Retinal pigment epithelial cell (primary cell): ENCODE data around the gene KRT73.

Experiments
- DNase-seq: peaks from one replicate; pipeline ENCODE4 v3.0.0-alpha.2; 2010; ENCODE audit warnings: low read depth
- H3K4me3 ChIP-seq: 2 replicates; pipeline ENCODE4 v1.5.1; 2011; ENCODE audit warnings: mild to moderate bottlenecking, low read length, control low read depth, moderate library complexity
- TF ChIP-seq, protein P1 (sequence below): conservative IDR thresholded peaks from 2 replicates; pipeline ENCODE4 v1.5.1; 2011; ENCODE audit warnings: low read depth, low read length, control low read depth, inconsistent platforms

The KRT73 gene

GRCh38 chr12:52646613-52647012 is 28.3 kb upstream of the KRT73 start:
- TF ChIP-seq, protein P1, sequence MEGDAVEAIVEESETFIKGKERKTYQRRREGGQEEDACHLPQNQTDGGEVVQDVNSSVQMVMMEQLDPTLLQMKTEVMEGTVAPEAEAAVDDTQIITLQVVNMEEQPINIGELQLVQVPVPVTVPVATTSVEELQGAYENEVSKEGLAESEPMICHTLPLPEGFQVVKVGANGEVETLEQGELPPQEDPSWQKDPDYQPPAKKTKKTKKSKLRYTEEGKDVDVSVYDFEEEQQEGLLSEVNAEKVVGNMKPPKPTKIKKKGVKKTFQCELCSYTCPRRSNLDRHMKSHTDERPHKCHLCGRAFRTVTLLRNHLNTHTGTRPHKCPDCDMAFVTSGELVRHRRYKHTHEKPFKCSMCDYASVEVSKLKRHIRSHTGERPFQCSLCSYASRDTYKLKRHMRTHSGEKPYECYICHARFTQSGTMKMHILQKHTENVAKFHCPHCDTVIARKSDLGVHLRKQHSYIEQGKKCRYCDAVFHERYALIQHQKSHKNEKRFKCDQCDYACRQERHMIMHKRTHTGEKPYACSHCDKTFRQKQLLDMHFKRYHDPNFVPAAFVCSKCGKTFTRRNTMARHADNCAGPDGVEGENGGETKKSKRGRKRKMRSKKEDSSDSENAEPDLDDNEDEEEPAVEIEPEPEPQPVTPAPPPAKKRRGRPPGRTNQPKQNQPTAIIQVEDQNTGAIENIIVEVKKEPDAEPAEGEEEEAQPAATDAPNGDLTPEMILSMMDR: no peak
- DNase-seq: no peak
- no peak overlapping the region for H3K4me3 ChIP-seq

DNA sequence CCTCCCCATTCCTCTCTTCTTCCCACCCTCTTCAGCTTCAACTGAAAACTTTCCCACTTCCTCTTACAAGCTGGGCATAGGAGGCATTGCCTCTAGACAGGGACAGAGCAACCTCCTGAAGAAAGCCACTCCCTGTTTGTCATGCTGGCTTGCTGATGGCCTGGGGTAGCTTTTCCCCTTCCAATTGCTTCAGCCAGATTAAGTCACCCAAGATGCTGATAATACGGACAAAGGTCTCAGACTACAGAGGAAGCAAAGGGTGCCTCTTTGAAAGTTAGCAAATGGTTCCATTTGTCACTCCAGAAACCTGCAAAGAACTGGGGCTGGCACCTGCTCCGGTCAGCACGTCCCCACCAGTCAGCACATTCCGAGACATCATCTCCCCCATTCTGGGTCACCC is 27.6 kb upstream of the KRT73 start:
- no peak overlapping the region for H3K4me3 ChIP-seq
- no peak for DNase-seq
- TF ChIP-seq, protein P1: no peak

DNA sequence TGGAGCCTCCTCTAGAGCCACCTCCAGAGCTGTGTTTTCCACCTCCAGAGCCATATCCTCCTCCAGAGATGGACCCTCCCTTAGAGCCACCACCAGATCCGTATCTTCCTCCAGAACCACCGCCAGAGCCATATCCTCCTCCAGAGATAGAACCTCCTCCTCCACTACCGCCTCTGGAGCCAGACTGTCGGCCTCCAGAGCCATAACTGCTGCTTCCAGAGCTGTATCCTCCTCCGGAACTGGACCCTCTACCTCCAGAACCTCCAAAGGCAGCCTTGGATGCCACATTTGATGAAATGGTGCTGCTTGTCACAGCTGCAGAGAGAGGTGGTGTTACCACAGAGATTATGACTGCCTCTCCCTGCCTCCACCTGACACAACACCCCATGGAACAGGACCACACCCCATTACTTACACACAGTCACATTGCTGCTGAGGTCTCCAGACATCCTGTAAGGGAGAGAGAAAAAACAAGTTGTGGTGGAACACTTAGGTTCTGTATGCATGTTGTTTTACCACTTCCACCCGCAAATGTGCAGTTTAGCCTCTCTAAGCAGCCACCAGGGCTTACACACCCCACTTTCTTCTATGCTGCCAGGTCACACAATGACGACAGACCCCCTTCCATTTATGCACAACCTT is 26.9 kb upstream of the KRT73 start:
- no peak overlapping the region for H3K4me3 ChIP-seq
- DNase-seq: no peak
- TF ChIP-seq, protein P1: no peak

DNA sequence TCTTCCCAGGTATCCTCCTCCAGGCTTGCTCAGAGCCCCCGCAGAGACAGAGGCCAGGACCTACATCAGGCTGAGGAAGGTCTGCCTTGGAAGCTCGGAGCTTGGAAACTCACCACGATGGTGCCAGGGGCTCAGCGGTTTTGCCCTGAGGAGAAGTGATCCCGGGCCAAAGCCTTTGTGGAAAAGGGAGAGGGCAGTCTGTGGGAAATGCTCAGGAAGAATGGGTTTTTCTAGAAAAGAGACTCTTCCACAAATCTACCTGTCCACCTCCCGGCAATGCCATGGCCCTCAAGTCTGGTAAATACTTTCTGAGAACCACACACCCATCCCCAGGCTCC is 25.7 kb upstream of the KRT73 start:
- TF ChIP-seq, protein P1: no peak
- no peak for DNase-seq
- no peak overlapping the region for H3K4me3 ChIP-seq

DNA sequence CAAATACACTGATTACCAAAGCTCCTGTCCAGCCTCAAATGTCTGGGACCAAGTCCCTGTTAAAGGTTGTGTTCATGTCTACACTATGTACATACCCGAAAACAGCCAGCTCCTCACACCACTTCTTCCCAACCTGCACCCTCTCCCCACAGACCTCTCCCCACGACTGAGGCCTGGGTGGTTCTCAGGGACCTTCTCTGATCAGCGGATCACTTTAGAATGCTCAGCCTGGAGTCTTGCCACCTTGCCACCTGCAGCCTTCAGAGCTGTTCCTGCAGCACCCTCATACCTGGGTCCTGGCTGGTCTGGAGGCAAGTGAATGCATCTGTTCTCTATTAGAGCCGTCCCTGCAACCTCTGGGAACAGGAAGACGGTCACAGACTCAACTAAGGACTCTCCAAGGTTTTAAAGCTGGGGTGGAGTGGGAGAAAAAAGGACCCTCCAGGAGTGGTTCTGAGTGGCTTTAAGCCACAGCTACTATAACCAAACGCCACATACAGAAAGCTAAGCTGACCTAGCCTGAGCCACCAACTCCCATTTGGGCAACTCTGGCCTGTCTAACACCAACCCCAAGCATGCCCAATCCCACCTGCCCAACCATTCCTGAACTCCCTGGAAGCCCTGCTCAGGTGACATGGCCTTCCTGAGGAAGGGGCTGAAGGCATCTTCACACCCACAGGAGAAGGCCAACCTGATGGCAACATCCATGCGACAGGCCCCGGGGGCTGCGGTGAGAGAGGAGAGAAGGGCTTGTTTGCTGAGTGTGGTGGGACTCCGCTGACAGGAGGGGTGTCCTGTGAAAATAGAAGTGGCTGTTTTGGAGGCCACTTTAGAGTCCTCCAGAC is 25.1 kb upstream of the KRT73 start:
- TF ChIP-seq, protein P1: no peak
- H3K4me3 ChIP-seq: no peak overlapping the region
- DNase-seq: no peak

DNA sequence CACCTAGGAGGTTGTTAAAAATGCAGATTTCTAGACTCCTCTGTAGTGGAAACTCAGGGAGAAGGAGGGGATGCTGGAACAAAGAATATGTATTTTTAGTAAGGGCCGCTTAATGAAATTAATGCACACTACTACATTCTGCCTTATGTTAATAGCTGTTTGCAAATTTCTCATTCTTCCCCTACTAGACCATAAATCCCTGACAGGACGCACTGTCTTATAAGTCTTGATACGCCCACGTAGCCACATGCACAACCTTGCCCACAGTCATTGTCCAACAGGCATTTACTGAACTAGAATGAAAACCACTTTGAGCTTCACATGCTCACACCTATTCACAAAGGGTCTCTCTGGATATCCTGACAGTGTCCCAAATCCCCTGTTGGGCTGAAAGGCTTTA is 23.1 kb upstream of the KRT73 start:
- H3K4me3 ChIP-seq: no peak overlapping the region
- DNase-seq: no peak
- TF ChIP-seq, protein P1: no peak

DNA sequence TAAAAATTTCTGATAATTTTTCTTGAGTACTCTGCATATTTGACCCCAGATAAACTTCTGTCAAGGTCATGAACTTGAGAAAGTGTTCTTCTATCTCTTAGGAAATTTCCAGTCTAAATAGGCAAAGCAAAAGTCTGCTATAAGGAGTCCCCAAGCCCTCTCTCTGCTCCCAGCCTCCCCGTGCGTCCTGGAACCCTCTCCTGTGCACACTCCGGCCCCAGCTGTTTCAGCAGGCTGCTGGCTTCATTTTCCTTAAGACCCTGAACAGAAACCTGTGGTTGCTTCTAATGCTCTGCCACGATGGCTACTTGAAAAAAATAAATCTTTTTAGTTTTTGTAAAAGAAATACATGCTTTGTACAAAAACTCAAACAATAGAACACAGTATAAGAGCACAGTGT is 18.9 kb upstream of the KRT73 start:
- no peak for DNase-seq
- TF ChIP-seq, protein P1: no peak
- H3K4me3 ChIP-seq: no peak overlapping the region
